ENCODE measurements around the gene MTX1.

Gene MTX1

DNA sequence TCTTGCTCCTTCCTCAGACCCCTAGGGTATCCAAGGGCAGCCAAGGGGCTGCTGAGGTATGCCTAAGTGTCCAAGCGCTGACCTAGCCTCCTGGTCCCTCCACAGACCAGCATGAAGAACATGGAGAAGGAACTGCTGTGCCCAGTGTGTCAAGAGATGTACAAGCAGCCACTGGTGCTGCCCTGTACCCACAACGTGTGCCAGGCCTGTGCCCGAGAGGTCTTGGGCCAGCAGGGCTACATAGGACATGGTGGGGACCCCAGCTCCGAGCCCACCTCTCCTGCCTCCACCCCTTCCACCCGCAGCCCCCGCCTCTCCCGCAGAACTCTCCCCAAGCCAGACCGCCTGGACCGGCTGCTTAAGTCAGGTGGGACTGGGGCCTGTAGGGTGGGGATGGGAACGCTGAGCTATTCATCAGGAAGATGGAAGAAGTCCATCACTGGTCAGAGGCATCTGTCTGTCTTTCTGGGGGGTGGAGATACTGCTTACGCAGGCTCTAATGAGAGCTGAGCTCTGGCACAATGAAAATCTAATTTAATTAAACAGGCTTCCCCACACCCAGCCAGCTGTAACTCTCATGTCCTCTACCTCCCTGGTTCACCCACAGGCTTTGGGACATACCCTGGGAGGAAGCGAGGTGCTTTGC is 33.1 kb upstream of the MTX1 start:
- Histone ChIP-seq H3K4me1 (ENCODE audit: control insufficient read depth, insufficient read depth, low read length) (peaks cover 11% of the 10 kb centered on the region; the same call in 1 of the 2 replicates), H3K4me3 (ENCODE audit: low read depth, low read length) (peak overlapping the region; percentile 76), H3K36me3 (ENCODE audit: control insufficient read depth, insufficient read depth, low read length) (peaks cover 36% of the 10 kb centered on the region)

DNA sequence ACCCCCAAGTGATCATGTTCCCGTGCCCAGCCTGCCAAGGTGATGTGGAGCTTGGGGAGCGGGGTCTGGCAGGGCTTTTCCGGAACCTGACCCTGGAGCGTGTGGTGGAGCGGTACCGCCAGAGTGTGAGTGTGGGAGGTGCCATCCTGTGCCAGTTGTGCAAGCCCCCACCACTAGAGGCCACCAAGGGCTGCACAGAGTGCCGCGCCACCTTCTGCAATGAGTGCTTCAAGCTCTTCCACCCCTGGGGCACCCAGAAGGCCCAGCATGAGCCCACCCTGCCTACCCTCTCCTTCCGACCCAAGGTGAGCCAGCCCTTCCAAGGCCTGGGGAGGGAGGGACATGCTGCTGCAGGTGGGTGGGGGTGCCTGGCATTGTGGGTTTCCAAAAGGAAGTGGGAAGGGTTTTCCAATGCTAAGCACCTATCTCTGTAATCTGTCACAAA is 32.5 kb upstream of the MTX1 start:
- peaks cover 11% of the 10 kb centered on the region; the same call in 1 of the 2 replicates for H3K4me1 ChIP-seq (ENCODE audit: control insufficient read depth, insufficient read depth, low read length)
- peaks cover 35% of the 10 kb centered on the region for H3K36me3 ChIP-seq (ENCODE audit: control insufficient read depth, insufficient read depth, low read length)
- no peak overlapping the region for H3K27ac ChIP-seq (ENCODE audit: low read depth, low read length)
- no peaks in the 10 kb centered on the region for H3K9me3 ChIP-seq (ENCODE audit: control insufficient read depth, insufficient read depth, low read depth, low read length)
- no peak overlapping the region for H3K9ac ChIP-seq (ENCODE audit: low read length)
- no peak overlapping the region for H3K4me3 ChIP-seq (ENCODE audit: low read depth, low read length)
- H3K27me3 ChIP-seq (ENCODE audit: control insufficient read depth, insufficient read depth, low read length): no peaks in the 10 kb centered on the region

More for the DNA sequence above, 33.1 kb upstream of the MTX1 start:
- H3K9ac ChIP-seq (ENCODE audit: low read length): no peak overlapping the region
- no peaks in the 10 kb centered on the region for H3K27me3 ChIP-seq (ENCODE audit: control insufficient read depth, insufficient read depth, low read length)
- H3K9me3 ChIP-seq (ENCODE audit: control insufficient read depth, insufficient read depth, low read depth, low read length): no peaks in the 10 kb centered on the region
- no peak overlapping the region for H3K27ac ChIP-seq (ENCODE audit: low read depth, low read length)

DNA sequence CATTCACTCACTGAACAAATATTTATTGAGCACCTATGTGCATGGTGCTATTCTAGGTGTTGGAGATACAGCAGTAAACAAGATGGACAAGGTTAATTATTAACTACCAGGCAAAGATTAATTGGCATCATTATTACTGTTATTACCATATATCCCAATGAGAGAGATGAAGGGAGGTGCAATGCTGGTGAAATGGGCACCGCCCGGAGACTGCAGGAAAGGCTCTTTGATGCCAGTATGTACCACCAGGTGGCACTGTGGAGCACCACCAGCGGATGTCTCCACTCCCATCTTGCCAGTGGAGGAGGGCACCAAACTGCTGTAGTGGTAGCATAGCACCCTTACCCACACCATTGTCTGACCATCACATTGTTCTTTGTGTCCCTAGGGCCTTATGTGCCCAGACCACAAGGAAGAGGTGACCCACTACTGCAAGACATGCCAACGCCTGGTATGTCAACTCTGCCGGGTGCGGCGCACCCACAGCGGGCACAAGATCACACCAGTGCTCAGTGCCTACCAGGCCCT is 31.9 kb upstream of the MTX1 start:
- no peaks in the 10 kb centered on the region for H3K27me3 ChIP-seq (ENCODE audit: control insufficient read depth, insufficient read depth, low read length)
- H3K9ac ChIP-seq (ENCODE audit: low read length): no peak overlapping the region
- peaks cover 39% of the 10 kb centered on the region for H3K36me3 ChIP-seq (ENCODE audit: control insufficient read depth, insufficient read depth, low read length)
- no peak overlapping the region for H3K4me3 ChIP-seq (ENCODE audit: low read depth, low read length)
- H3K27ac ChIP-seq (ENCODE audit: low read depth, low read length): no peak overlapping the region
- H3K9me3 ChIP-seq (ENCODE audit: control insufficient read depth, insufficient read depth, low read depth, low read length): no peaks in the 10 kb centered on the region
- peaks cover 11% of the 10 kb centered on the region; the same call in 1 of the 2 replicates for H3K4me1 ChIP-seq (ENCODE audit: control insufficient read depth, insufficient read depth, low read length)

DNA sequence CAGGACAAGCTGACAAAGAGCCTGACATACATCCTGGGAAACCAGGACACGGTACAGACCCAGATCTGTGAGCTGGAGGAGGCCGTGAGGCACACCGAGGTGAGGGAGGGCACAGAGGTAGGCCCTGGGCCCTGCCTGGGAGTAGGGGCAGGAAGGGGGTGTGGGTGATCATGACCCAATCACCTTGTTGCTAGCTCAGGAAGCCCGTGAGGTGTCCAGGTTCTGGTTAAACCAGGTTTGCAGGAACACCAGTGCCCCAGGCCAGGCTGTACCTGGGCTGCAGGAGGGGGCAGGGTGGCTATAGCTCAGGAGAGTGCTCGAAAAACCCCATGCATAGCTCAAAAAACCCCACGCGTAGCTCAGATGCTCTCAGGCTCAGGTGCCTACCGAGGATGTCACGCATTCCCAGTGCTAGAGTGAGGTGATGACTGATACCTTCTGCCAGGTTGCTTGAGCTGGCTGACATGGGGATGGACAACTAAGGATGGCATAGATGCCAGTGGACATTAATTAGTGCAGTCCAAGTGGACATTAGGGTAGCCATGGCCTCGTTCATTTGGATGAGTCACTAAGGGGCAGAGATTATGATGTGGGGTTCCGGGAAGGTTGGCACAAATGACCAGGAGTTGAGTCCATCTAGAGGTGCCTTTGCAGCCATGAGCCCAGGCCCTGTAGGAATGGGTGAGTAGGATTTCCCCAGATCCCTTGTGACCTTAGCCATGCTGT is 31.1 kb upstream of the MTX1 start:
- no peaks in the 10 kb centered on the region for H3K9me3 ChIP-seq (ENCODE audit: control insufficient read depth, insufficient read depth, low read depth, low read length)
- no peak overlapping the region for H3K4me3 ChIP-seq (ENCODE audit: low read depth, low read length)
- H3K9ac ChIP-seq (ENCODE audit: low read length): no peak overlapping the region
- no peaks in the 10 kb centered on the region for H3K27me3 ChIP-seq (ENCODE audit: control insufficient read depth, insufficient read depth, low read length)
- peaks cover 7% of the 10 kb centered on the region; the same call in 1 of the 2 replicates for H3K4me1 ChIP-seq (ENCODE audit: control insufficient read depth, insufficient read depth, low read length)
- H3K27ac ChIP-seq (ENCODE audit: low read depth, low read length): no peak overlapping the region
- H3K36me3 ChIP-seq (ENCODE audit: control insufficient read depth, insufficient read depth, low read length): peaks cover 46% of the 10 kb centered on the region

DNA sequence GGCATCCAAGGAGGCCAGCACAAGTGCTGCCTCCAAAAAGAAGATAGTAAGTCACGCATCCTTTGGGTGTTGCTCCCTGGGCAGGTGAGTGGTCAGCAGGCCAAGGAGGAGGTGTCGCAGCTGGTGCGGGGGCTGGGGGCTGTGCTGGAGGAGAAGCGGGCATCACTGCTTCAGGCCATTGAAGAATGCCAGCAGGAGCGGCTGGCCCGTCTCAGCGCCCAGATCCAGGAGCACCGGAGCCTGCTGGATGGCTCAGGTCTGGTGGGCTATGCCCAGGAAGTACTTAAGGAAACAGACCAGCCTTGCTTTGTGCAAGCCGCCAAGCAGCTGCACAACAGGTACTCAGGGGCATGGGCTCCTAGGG is 30.6 kb upstream of the MTX1 start:
- peaks cover 47% of the 10 kb centered on the region for H3K36me3 ChIP-seq (ENCODE audit: control insufficient read depth, insufficient read depth, low read length)
- H3K4me1 ChIP-seq (ENCODE audit: control insufficient read depth, insufficient read depth, low read length): peaks cover 7% of the 10 kb centered on the region; the same call in 1 of the 2 replicates
- H3K4me3 ChIP-seq (ENCODE audit: low read depth, low read length): no peak overlapping the region
- H3K9ac ChIP-seq (ENCODE audit: low read length): no peak overlapping the region
- H3K27ac ChIP-seq (ENCODE audit: low read depth, low read length): no peak overlapping the region
- no peaks in the 10 kb centered on the region for H3K27me3 ChIP-seq (ENCODE audit: control insufficient read depth, insufficient read depth, low read length)
- H3K9me3 ChIP-seq (ENCODE audit: control insufficient read depth, insufficient read depth, low read depth, low read length): no peaks in the 10 kb centered on the region

DNA sequence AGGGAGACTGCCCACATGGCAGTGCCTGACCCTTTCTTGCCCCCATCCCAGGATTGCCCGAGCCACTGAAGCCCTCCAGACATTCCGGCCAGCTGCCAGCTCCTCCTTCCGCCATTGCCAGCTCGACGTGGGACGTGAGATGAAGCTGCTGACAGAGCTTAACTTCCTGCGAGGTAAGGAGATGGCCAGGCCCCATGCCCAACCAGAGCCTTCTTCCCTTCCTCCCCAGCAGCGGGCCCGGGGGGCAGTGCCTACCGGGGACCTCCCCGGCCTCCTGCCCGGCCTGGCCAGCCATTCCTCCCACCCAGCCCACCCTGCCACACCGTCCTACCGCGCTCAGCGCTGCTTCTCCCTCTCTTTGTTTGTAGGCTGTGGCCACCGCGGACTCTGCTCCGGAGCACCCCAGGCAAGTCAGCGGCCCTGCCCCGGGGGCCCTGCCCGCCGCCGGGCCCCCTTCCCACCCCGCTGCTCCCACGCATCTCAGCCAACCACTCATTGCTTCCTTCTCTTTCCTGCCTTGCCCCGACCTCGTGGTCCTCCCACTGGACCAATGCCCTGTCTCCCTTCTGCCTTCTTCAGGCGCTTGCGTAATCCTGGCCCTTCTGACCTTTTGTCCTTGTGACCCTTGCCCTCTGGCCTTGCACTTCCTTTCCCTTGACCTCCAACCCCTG is 29.9 kb upstream of the MTX1 start:
- Histone ChIP-seq H3K4me3 (ENCODE audit: low read depth, low read length) (no peak overlapping the region), H3K4me1 (ENCODE audit: control insufficient read depth, insufficient read depth, low read length) (peaks cover 7% of the 10 kb centered on the region; the same call in 1 of the 2 replicates), H3K9ac (ENCODE audit: low read length) (no peak overlapping the region), H3K27ac (ENCODE audit: low read depth, low read length) (no peak overlapping the region), H3K27me3 (ENCODE audit: control insufficient read depth, insufficient read depth, low read length) (no peaks in the 10 kb centered on the region), H3K9me3 (ENCODE audit: control insufficient read depth, insufficient read depth, low read depth, low read length) (no peaks in the 10 kb centered on the region), H3K36me3 (ENCODE audit: control insufficient read depth, insufficient read depth, low read length) (peaks cover 48% of the 10 kb centered on the region)

DNA sequence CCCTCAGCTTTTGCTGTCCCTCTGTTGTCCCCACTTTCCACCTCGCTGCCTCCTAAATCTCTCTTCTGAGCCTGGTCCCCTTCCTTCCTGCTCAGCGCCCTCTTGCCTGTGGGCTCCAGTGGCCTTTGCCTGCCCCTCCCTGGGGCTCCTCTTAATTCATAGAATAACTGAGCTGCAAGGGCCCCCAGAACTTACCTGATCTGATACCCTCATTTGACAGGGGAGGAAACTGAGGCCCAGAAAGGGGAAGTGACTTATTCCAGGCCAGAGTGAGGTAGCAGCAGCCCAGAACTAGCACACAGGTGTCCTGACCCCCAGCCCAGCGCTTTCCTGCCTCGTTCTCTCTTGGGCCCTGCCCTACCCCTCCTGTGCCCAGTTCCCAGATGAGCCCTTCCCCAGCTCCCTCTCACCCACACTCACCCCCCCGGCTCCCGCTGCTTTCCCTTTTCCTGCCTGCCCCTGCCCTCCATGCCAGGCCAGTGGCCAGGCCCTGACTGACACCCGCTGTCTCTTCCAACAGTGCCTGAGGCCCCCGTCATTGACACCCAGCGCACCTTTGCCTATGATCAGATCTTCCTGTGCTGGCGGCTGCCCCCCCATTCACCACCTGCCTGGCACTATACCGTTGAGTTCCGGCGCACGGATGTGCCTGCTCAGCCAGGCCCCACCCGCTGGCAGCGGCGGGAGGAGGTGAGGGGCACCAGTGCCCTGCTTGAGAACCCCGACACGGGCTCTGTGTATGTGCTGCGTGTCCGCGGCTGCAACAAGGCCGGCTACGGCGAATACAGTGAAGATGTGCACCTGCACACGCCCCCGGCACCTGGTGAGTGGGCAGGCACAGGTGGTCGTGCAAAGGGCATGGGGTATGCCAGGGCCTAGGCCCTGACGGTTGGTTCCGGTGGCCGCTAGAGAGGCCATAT is 29.1 kb upstream of the MTX1 start:
- no peak overlapping the region for H3K27ac ChIP-seq (ENCODE audit: low read depth, low read length)
- H3K4me1 ChIP-seq (ENCODE audit: control insufficient read depth, insufficient read depth, low read length): peaks cover 7% of the 10 kb centered on the region; the same call in 1 of the 2 replicates
- H3K36me3 ChIP-seq (ENCODE audit: control insufficient read depth, insufficient read depth, low read length): peaks cover 50% of the 10 kb centered on the region
- H3K9me3 ChIP-seq (ENCODE audit: control insufficient read depth, insufficient read depth, low read depth, low read length): no peaks in the 10 kb centered on the region
- no peak overlapping the region for H3K4me3 ChIP-seq (ENCODE audit: low read depth, low read length)
- H3K27me3 ChIP-seq (ENCODE audit: control insufficient read depth, insufficient read depth, low read length): no peaks in the 10 kb centered on the region
- no peak overlapping the region for H3K9ac ChIP-seq (ENCODE audit: low read length)

DNA sequence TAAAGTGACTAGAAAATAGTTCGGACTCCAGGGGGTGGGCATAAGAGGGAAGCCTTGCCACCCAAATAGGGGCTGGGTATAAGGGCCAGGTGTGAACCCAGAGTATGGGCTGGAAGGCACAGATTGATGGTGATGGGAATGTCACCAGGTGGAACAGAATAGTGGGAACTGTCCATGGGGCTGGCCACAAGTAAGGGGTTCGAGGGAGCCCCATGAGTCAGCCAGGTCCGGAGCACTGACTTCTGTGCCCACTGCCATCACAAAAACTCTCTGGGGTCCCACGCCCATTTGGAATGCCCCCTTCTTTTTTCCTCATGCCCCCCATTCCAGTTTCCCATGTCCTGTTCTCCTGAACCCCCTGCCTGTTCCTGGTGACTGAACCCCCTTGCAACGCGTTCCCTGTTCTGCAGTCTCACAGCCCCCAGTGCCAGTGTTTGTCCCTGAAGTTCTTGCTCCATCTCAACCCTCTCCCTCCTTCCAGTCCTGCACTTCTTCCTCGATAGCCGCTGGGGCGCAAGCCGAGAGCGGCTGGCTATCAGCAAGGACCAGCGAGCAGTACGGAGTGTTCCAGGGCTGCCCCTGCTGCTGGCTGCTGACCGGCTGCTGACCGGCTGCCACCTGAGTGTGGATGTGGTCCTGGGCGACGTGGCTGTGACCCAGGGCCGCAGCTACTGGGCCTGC is 27.0 kb upstream of the MTX1 start:
- H3K4me1 ChIP-seq (ENCODE audit: control insufficient read depth, insufficient read depth, low read length): peaks cover 12% of the 10 kb centered on the region

DNA sequence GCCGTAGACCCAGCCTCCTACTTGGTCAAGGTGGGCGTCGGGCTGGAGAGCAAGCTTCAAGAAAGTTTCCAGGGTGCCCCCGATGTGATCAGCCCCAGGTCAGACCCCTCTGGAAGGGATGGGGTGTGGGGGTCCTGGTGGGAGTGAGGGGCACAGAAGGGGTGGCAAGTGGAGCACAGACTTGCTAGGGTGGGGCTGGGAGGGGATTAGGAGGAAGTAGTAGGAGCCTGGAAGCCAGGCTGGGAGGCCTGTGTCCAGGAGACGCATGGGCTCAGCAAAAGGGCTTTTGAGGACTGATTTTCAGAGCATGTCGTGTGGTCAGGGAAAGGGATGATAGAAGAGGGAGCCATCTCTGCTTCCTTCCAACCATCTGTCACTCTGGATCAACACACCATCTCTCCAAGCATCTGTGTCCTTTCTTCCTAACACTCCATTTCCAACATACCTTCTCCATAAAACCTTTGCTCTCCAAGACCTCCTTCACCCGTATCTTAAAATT is 26.4 kb upstream of the MTX1 start:
- peaks cover 46% of the 10 kb centered on the region for H3K36me3 ChIP-seq (ENCODE audit: control insufficient read depth, insufficient read depth, low read length)
- H3K4me1 ChIP-seq (ENCODE audit: control insufficient read depth, insufficient read depth, low read length): peaks cover 18% of the 10 kb centered on the region
- H3K27ac ChIP-seq (ENCODE audit: low read depth, low read length): no peak overlapping the region
- no peak overlapping the region for H3K9ac ChIP-seq (ENCODE audit: low read length)
- no peak overlapping the region for H3K4me3 ChIP-seq (ENCODE audit: low read depth, low read length)
- no peaks in the 10 kb centered on the region for H3K9me3 ChIP-seq (ENCODE audit: control insufficient read depth, insufficient read depth, low read depth, low read length)
- no peaks in the 10 kb centered on the region for H3K27me3 ChIP-seq (ENCODE audit: control insufficient read depth, insufficient read depth, low read length)

More for the DNA sequence above, 27.0 kb upstream of the MTX1 start:
- Histone ChIP-seq H3K27ac (ENCODE audit: low read depth, low read length) (no peak overlapping the region), H3K9me3 (ENCODE audit: control insufficient read depth, insufficient read depth, low read depth, low read length) (no peaks in the 10 kb centered on the region), H3K27me3 (ENCODE audit: control insufficient read depth, insufficient read depth, low read length) (no peaks in the 10 kb centered on the region), H3K36me3 (ENCODE audit: control insufficient read depth, insufficient read depth, low read length) (peaks cover 50% of the 10 kb centered on the region), H3K4me3 (ENCODE audit: low read depth, low read length) (no peak overlapping the region), H3K9ac (ENCODE audit: low read length) (no peak overlapping the region)

DNA sequence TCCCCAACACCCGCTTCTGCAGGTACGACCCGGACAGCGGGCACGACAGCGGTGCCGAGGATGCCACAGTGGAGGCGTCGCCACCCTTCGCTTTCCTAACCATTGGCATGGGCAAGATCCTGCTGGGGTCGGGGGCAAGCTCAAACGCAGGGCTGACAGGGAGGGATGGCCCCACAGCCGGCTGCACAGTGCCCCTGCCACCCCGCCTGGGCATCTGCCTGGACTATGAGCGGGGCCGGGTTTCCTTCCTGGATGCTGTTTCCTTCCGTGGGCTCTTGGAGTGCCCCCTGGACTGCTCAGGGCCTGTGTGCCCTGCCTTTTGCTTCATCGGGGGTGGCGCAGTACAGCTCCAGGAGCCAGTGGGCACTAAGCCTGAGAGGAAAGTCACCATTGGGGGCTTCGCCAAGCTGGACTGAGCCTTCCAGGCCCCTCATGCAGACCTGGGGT is 24.7 kb upstream of the MTX1 start:
- Histone ChIP-seq H3K36me3 (ENCODE audit: control insufficient read depth, insufficient read depth, low read length) (peaks cover 31% of the 10 kb centered on the region), H3K9me3 (ENCODE audit: control insufficient read depth, insufficient read depth, low read depth, low read length) (no peaks in the 10 kb centered on the region), H3K27ac (ENCODE audit: low read depth, low read length) (no peak overlapping the region), H3K4me1 (ENCODE audit: control insufficient read depth, insufficient read depth, low read length) (peaks cover 18% of the 10 kb centered on the region), H3K4me3 (ENCODE audit: low read depth, low read length) (no peak overlapping the region), H3K9ac (ENCODE audit: low read length) (no peak overlapping the region), H3K27me3 (ENCODE audit: control insufficient read depth, insufficient read depth, low read length) (no peaks in the 10 kb centered on the region)

Data from HUES6 (cell line).